HL-60/S4 treated with retinoic acid at 250 ng/mL for 4 days and 3 days (cell line): ENCODE data around the gene TM2D3.

ENCODE experiments used
- in situ Hi-C: fragments of 300-500 bp; cut with MboI; formaldehyde crosslinking; loops from 2 replicates; pipeline ENCODE4 v1.7.0; 2022; ENCODE audit warnings: low sequenced_read_pairs

TM2D3 gene

GRCh38 chr15:101625980-101626379 is 26.2 kb downstream of the TM2D3 start:
- in situ Hi-C loops: no loop called here

GRCh38 chr15:101625184-101625583 is 27.0 kb downstream of the TM2D3 start:
- in situ Hi-C loops: no loop called here

- in situ Hi-C loops: no loop called here
These were observed 28.5 kb downstream of the TM2D3 start for GRCh38 chr15:101623367-101624304.

- in situ Hi-C loops: no loop called here
These were observed 30.2 kb downstream of the TM2D3 start for GRCh38 chr15:101621961-101622360.

- in situ Hi-C loops: no loop called here
These were observed 31.5 kb downstream of the TM2D3 start for GRCh38 chr15:101620671-101621070.

- in situ Hi-C loops: no loop called here
These were observed 32.6 kb downstream of the TM2D3 start for GRCh38 chr15:101619615-101619865.

GRCh38 chr15:101618851-101619614 is 33.1 kb downstream of the TM2D3 start:
- in situ Hi-C loops: no loop called here

GRCh38 chr15:101618076-101618475 is 34.1 kb downstream of the TM2D3 start:
- in situ Hi-C loops: no loop called here

GRCh38 chr15:101617390-101617965 is 34.7 kb downstream of the TM2D3 start:
- in situ Hi-C loops: no loop called here

GRCh38 chr15:101615986-101616848 is 36.0 kb downstream of the TM2D3 start:
- in situ Hi-C loops: no loop called here

- in situ Hi-C loops: no loop called here
These were observed 36.7 kb downstream of the TM2D3 start for GRCh38 chr15:101615414-101615985.

- in situ Hi-C loops: no loop called here
These were observed 37.4 kb downstream of the TM2D3 start for GRCh38 chr15:101614761-101615160.

GRCh38 chr15:101614001-101614585 is 38.1 kb downstream of the TM2D3 start:
- in situ Hi-C loops: no loop called here

GRCh38 chr15:101613130-101614000 is 38.8 kb downstream of the TM2D3 start:
- in situ Hi-C loops: no loop called here

- in situ Hi-C loops: no loop called here
These were observed 39.5 kb downstream of the TM2D3 start for GRCh38 chr15:101612676-101613075.

GRCh38 chr15:101611580-101612299 is 40.4 kb downstream of the TM2D3 start:
- in situ Hi-C loops: no loop called here

- in situ Hi-C loops: no loop called here
These were observed 41.2 kb downstream of the TM2D3 start for GRCh38 chr15:101611007-101611406.

GRCh38 chr15:101610611-101611000 is 41.6 kb downstream of the TM2D3 start:
- in situ Hi-C loops: no loop called here
